ENCODE measurements around the gene ZNF566.
A peak's percentile ranks its signal among the peaks of the same experiment; 100 is the strongest.

ZNF566 gene

DNA sequence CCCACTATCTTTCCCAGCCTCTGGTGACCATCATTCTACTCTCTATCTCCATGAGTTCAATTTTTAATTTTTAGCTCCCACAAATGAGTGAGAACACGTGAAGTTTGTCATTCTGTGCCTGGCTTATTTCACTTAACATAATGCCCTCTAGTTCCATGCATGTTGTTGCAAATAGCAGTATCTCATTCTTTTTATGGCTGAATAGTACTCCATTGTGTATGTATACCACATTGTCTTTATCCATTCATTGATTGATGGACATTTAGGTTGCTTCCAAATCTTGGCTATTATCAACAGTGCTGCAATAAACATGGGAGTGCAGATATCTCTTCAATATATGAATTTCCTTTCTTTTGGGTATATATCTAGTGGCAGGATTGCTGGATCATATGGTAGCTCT is 48.0 kb downstream of the ZNF566 start:
- DNase-seq, result no peak

DNA sequence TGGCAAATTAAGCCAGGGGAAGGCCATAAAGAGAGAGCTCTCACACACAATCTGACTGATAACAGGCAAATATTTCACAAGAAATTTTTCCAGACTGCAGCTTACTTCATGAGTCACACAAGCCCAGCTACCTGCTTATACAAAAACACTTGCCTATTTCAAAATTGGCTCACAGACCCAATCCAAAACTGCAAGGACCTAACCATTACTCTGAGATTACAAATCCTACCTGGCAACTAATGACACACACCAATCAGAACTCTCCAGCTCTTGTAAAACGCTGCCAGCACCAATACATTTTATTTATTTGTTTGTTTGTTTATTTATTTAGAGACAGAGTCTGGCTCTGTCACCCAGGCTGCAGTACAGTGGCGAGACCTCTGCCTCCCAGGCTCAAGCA is 52.8 kb downstream of the ZNF566 start:
- no peak for DNase-seq

DNA sequence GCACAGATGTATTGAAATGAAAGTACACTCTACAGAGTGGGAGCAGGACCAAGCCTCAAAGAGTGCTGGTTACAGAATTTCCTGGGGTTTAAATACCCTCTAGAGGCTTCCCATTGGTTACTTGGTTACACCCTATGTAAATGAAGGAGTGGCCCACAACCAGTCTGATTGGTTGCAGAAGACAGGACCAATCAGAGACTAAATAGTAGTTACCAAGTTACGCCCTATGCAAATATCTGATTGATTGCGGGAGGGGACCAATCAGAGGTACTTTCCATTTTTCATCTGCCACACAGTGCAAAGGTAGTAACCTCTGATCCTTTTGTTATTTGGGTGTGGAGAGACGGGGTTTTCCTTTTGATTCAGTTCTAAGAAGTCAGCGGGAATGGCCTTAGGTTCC is 65.4 kb downstream of the ZNF566 start:
- DNase-seq, result no peak

DNA sequence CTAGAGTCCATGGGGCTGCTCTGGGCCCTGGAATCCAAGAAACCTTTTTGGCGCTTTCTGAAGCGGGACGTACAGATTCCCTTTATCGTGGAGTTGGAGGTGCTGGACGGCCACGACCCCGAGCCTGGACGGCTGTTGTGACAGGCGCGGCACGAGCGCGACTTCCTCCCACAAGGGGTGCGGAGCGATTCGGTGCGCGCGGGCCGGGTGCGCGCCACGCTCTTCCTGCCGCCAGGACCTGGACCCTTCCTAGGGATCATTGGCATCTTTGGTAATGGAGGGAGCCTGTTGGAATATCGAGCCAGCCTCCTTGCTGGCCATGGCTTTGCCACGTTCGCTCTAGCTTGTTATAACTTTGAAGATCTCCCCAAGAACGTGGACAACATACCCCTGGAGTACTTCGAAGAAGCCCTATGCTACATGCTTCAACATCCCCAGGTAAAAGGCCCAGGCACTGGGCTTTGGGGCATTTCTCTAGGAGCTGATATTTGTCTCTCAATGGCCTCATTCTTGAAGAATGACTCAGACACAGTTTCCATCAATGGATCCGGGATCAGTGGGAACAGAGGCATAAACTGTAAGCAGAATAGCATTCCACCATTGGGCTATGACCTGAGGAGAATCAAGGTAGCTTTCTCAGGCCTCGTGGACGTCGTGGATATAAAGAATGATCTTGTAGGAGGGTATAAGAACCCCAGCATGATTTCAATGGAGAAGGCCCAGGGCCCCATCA is 67.4 kb downstream of the ZNF566 start:
- DNase-seq, result no peak

DNA sequence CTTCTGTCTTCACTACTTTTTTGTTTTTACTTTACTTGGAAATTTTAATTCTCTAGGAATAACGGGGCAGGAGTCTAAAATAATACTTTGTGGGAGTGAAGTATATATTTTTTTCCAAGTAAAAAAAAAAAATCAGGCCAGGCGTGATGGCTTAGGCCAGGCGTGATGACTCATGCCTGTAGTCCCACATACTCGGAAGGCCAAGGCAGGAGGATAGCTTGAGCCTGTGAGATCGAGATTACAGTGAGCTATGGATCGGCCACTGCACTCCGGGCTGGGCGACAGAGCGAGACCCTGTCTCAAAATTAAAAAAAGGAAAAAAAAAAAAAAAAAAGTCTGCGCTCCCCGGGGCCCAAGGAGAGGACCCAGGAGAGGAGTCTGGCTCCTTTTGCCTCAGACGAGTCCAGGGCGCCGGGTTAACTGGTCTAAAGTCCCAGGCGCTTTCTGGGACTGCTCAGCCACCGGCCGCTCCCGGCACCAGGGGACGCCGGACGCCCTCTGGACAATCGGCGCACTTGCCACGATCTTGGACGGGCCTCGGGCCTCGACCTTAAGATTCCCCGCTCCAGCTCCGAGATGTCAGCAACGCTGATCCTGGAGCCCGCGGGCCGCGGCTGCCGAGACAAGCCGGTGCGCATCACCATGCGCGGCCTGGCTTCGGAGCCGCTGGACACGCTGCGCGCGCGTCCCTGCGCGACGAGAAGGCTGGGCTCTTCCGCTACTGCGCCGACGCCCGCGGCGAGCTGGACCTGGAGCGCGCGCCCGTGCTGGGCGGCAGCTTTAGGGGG is 68.2 kb downstream of the ZNF566 start:
- peak; percentile 82 for DNase-seq

DNA sequence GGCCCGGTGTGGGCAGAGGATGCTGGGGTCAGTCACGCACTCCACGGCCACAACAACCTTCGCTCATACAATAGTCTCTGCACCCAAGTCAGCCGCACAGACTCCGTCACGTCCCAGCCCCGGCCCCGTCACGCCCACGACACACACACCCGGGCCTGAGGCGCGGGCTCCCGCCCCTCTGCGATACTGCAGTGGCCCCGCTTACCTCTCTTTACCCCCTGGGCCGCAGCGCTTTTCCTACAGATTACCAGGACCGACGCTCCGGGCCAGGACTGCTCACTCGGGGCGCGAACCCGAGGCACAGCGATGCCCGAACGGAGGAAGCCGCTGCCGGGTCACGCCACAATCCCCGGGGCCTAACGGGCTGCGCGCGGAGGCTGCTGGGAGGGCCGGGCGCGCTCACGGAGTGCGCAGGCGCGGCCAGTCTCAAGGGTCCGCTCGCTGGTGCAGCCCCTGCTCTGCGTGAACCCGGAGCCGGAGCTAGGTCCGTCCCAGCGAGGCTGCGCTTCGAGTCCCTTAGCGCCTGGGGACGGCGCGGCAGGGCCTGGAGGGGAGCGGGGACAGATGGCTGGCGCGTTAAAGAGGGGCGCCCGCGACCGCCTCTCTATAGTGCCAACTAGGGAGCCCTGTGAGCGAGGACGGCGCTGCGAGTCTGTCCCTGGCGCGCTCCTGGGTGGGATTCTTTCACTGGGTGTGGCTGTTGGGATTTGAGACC is 70.9 kb downstream of the ZNF566 start, which contains the start of gene ZFP82:
TSS of gene ZFP82 (minus strand) at position 358 of the 715 bp plus-strand sequence. CDS start 8,855 bp downstream, outside the sequence.
- peak; percentile 97 for DNase-seq

DNA sequence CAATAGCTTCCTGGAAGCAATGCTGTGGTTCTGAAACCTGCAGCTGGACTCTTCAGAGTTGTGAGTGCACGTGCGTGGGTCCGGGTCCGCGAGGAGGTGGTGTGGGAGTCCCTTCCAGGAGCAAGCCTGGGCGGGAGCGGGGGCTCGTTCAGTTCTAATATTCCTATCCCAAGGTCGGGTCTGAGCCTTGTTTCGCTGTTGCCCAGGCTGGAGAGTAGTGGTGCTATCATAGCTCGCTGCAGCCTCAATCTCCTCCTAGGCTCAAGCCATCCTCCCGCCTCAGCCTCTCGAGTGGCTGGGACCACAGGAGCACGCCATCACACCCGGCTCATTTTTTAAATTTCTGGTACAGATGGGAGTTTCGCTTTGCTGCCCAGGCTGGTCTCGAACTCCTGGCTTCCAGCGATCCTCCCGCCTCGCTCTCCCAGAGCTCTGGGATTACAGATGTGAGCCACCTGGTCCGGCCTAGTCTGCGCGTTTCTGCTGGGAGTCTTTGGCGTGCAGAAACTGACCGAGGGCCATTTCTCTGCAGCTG is 71.5 kb downstream of the ZNF566 start:
- no peak for DNase-seq

DNA sequence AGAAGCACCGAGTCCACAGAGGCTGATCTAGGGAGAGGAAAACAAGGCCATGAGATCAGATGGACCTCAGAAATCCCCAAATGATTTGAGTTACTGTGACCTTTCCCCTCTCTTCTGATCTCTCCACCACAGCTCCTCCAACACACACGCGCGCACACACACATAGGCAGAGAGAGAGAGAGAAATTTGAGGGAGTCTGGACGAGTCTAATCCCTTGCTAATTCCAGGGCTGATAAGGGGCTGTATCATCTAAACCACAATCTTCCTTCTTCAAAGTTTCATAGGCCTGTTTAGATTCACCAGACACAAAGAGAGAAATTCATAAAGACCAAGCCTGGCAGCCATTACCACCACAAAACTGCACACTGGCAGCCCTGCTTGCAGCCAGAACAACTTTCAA is 79.5 kb downstream of the ZNF566 start:
- DNase-seq, result no peak

DNA sequence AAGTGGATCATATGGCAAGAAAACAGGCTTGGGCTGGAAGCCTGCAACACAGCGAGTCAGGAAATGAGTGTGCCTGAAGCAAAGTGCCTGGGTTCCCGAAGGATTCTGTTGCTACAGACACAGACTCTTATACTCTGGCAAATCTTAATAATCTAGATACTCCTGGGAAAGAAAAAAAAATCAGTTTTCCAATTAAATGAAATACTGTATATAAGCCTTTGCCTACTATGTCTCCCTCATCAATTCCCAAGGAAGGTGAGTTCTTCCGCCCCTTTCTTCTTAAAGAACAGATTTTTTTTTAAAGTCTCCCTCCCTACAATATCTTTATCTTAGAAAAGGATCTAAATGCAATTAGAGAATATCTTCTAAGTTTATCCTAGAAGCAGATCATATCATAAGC is 81.3 kb downstream of the ZNF566 start:
- no peak for DNase-seq

DNA sequence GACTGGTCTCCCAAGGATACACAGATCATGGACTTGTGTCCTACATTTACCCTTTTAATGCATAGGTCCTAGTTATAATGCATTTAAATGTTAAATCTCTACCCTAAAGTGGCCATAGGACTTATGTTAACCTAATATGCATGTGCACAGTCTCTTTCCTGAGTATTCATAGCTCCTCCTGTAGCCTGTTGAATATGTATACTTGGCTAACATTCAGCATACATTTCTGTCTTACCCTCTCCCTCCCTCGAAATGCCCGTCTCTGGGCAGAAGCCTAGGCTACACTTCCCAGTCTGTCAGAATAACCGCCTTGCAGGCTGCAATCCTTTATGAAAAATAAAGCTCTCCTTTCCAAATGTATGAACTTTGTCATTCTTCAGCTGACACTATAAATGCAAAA is 84.9 kb downstream of the ZNF566 start:
- no peak for DNase-seq

DNA sequence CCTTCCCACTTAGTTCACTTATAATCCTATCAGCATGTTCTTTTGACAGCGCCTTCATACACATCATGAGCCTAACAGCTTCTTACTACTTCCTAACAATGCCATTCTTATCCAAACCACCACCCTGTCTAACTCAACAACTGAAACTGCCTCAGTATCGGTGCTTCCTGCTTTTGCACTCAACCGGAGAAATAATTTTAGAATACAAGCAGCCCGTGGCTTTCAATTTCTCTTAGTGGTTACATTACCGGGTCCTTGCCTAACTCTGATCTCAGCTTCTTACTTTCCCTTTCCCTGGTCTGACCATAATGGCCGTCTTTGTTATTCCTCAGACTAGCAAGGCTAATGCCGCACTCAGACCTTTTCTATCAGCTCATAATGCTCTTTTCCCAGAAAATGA is 87.9 kb downstream of the ZNF566 start:
- DNase-seq, result no peak

DNA sequence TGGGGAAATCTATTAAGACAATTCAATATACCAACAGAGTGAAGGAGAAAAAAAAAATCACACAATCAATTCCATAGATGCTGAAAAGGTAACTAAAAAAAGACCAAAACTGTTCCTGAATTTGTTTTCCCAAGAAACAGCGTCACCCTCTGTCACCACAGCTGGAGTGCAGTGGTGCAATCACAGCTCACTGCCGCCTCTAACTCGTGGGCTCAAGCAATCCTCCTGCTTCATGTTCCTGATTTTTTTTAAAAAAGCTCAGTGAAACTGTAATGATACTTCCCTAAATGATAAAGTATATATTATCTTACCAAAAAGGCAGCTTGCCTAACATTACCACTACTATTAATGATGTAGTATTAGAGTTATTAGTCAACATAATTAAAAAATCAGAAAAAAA is 90.8 kb downstream of the ZNF566 start:
- no peak for DNase-seq
